Stomach (tissue), 19 donors: ENCODE measurements around the gene SNTG2. TPM values are rescaled to one million over a fixed set of nuclear protein-coding genes. Genes with fewer than 3 reads are reported as not detected.

Experiments
- DNase-seq, 2 donors: peaks; one replicate each; pipeline versions ENCODE4 v3.0.0 to v3.0.0-alpha.2; 2013 to 2019
- H3K27ac ChIP-seq, 5 donors: fragments of 200-600 bp in 4 of 5; sonication (generic) in 4 of 5; one replicate each; pipeline ENCODE4 v1.5.1; 2013 to 2019; ENCODE audit warnings: mild to moderate bottlenecking in 1 of 5, moderate library complexity in 1 of 5
- H3K27me3 ChIP-seq, 3 donors: fragments of 200-600 bp; sonication (generic); one replicate each; pipeline ENCODE4 v1.5.1; 2017 to 2019; ENCODE audit warnings: mixed run types in 1 of 3
- H3K36me3 ChIP-seq, 4 donors: fragments of 200-600 bp; sonication (generic); 1 replicate in 3 of 4; 2 replicates in 1 of 4; pipeline ENCODE4 v1.5.1; 2016 to 2019
- H3K4me1 ChIP-seq, 4 donors: fragments of 200-600 bp; sonication (generic); one replicate each; pipeline ENCODE4 v1.5.1; 2016 to 2019
- H3K4me3 ChIP-seq, 4 donors: fragments of 200-600 bp; sonication (generic) in 3 of 4; one replicate each; pipeline ENCODE4 v1.5.1; 2016 to 2019; ENCODE audit warnings: mild to moderate bottlenecking in 1 of 4
- H3K9me3 ChIP-seq, 4 donors: fragments of 200-600 bp; sonication (generic); one replicate each; pipeline ENCODE4 v1.5.1; 2016 to 2019
- CTCF ChIP-seq, 7 experiments: fragments of 450-650 bp in 4 of 7; fragments of 200-600 bp in 3 of 7; sonication (generic) in 3 of 7; IDR thresholded peaks; one replicate each; pipeline ENCODE4 v1.5.1; 2016 to 2019; ENCODE audit warnings: antibody characterized with exemption in 7 of 7, control low read depth in 2 of 7, mild to moderate bottlenecking in 1 of 7
- EP300 ChIP-seq: sonication (generic); formaldehyde crosslinking; IDR thresholded peaks from one replicate; pipeline ENCODE4 v1.6.1; 2017; ENCODE audit warnings: antibody characterized with exemption
- POLR2A ChIP-seq, 4 donors: fragments of 450-650 bp; IDR thresholded peaks; one replicate each; pipeline ENCODE4 v1.6.1; 2016; ENCODE audit warnings: antibody characterized with exemption in 4 of 4, control low read depth in 2 of 4, mild to moderate bottlenecking in 1 of 4, moderate library complexity in 1 of 4
- POLR2AphosphoS5 ChIP-seq, 3 donors: sonication (generic); formaldehyde crosslinking; IDR thresholded peaks; one replicate each; pipeline ENCODE4 v1.6.1; 2016; ENCODE audit warnings: antibody characterized with exemption in 3 of 3
- WGBS, 5 donors: extraction: QIAGEN DNeasy Blood & Tissue Kit in 3 of 5; methylation state at CpG; one replicate each; pipeline versions ENCODE4 v1.1.5 to v1.1.7; 2013 to 2018; 5-methylcytosine and 5-hydroxymethylcytosine counted together
- intact Hi-C: fragments of 100-400 bp; cut with DNase I; formaldehyde crosslinking; loops from one replicate; pipeline ENCODE4 v1.15.1; 2023; ENCODE audit warnings: low total_unique reads
- long read RNA-seq, 10 donors: transcript quantifications; one replicate each; lab custom pipeline, GENCODE V29; 2026
- polyA plus RNA-seq, 3 donors: library from polyadenylated mRNA; stranded (reverse); fragments of 200-250 nt; gene quantifications; one replicate each; pipeline ENCODE4 v1.2.3, GENCODE V29; 2013
- total RNA-seq, 5 donors: library from RNA; depleted of rRNA; stranded (reverse); fragments of >200 nt; gene quantifications; one replicate each; pipeline versions ENCODE4 v1.1.0 to v1.2.3, GENCODE V29; 2014 to 2016
- donor health status: healthy with polysubstance abuse.
- donor health status: Bipolar disorder and iron deficiency.
- donor health status: healthy.

The SNTG2 gene
- total RNA-seq = 10 to 100 TPM in 1 of 5 donors, 1 to 10 TPM in 3, not detected in 1; 5.3 to 19.6 (median 6.0) TPM
- polyA plus RNA-seq = 1 to 10 TPM in 1 of 3 donors, under 1 TPM in 2; 0.68 to 1.1 (median 0.90) TPM
- long read RNA-seq, donor 1 = 0 reads
- long read RNA-seq, donor 2 = 0 reads
- long read RNA-seq, donor 3 = 0 reads
- long read RNA-seq, donor 4 = 0 reads
- long read RNA-seq, donor 5 = 0 reads
- long read RNA-seq, donor 6 = 0 reads
- long read RNA-seq, donor 7 = 0 reads
- long read RNA-seq, donor 8 = 0 reads
- long read RNA-seq, donor 9 = 0 reads
- long read RNA-seq, donor 10 = 0 reads

GRCh38 chr2:950080-950966 lies at the start of gene SNTG2:
Gene SNTG2 (plus strand): TSS chr2:950849. CDS start chr2:950997, 148 bp downstream.
- peak; percentile 43 to 79 for DNase-seq
- intact Hi-C loops = no loop called here
- 0 to 2% (median 1%) methylated on average over 23 to 100 of the region's 100 CpGs for WGBS, 5 donors
- Histone ChIP-seq H3K27me3 (peaks cover 8 to 79% (median 26%) of the 10 kb centered on the region in 3 donors), H3K9me3 (no peaks in the 10 kb centered on the region), H3K36me3 (no peaks in the 10 kb centered on the region), H3K27ac (peak within 1 kb of the TSS in 1 of 5 donors; percentile 60), H3K4me3 (peak within 1 kb of the TSS; percentile 54 to 76 (median 62)), H3K4me1 (peaks cover 6 to 23% (median 19%) of the 10 kb centered on the region in 4 donors)
- TF ChIP-seq CTCF (IDR thresholded peaks at IDR 0.05) = no peak
- TF ChIP-seq POLR2AphosphoS5 (IDR thresholded peaks at IDR 0.05) = no peak
- no peak for TF ChIP-seq EP300
- no peak for TF ChIP-seq POLR2A (IDR thresholded peaks at IDR 0.05)

DNA sequence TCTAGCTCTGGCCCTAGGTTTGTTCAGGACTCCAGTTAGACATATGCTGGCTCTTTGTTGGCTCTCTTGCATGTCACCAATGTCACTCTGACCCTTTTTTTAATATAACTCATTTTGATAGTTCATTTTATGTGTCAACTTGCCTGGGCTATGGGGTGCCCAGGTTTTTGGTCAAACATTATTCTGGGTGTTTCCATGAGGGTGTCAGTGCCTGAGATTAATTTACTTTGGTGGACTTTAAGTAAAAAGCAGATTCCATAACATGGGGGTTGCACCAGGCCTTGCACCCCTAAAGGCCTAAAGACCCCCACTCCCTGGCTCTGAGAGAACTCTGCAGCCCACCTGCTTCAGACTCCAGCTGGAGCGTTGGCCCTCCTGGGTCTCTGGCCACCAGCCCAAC lies 48.1 kb upstream of the SNTG2 start:
- Histone ChIP-seq H3K9me3 (peaks cover 0 to 11% (median 9%) of the 10 kb centered on the region in 4 donors), H3K36me3 (no peaks in the 10 kb centered on the region), H3K4me1 (no peaks in the 10 kb centered on the region), H3K27me3 (peaks cover 0 to 22% (median 5%) of the 10 kb centered on the region in 3 donors), H3K27ac (no peak overlapping the region), H3K4me3 (no peak overlapping the region)
- intact Hi-C loops = no loop called here
- 69 to 87% (median 75%) methylated on average over 1 of the region's 1 CpG for WGBS, 5 donors
- no peak for TF ChIP-seq EP300
- TF ChIP-seq CTCF (IDR thresholded peaks at IDR 0.05) = no peak
- TF ChIP-seq POLR2A (IDR thresholded peaks at IDR 0.05) = no peak
- TF ChIP-seq POLR2AphosphoS5 (IDR thresholded peaks at IDR 0.05) = no peak
- peak in 1 of 2 donors; percentile 8 for DNase-seq

GRCh38 chr2:903223-903900 lies 47.3 kb upstream of the SNTG2 start:
- no peak overlapping the region for H3K27ac ChIP-seq
- peaks cover 0 to 11% (median 2%) of the 10 kb centered on the region in 4 donors for H3K9me3 ChIP-seq
- no peaks in the 10 kb centered on the region for H3K4me1 ChIP-seq
- no peaks in the 10 kb centered on the region for H3K36me3 ChIP-seq
- intact Hi-C loops = no loop called here
- TF ChIP-seq POLR2AphosphoS5 (IDR thresholded peaks at IDR 0.05) (no peak), EP300 (no peak), CTCF (IDR thresholded peaks at IDR 0.05) (no peak)
- 39 to 51% (median 42%) methylated on average over 8 of the region's 8 CpGs for WGBS, 5 donors
- DNase-seq = no peak
- peaks cover 0 to 23% (median 5%) of the 10 kb centered on the region in 3 donors for H3K27me3 ChIP-seq
- no peak overlapping the region for H3K4me3 ChIP-seq
